T47D (cell line): ENCODE results near the gene ENTPD6.
"Not testable (repeated sequence)": the region's sequence is repeated elsewhere in the genome, so short reads cannot be mapped to it uniquely, and the experiment has no call there.

Experiments used
- DNase-seq, 2 experiments: peaks; one replicate each; pipeline versions ENCODE4 v3.0.0 to v3.0.0-alpha.2; 2011 to 2012; ENCODE audit warnings: low read depth in 1 of 2, low spot score in 1 of 2
- JUND ChIP-seq: IDR thresholded peaks from 2 replicates; pipeline ENCODE4 v1.6.1; 2012; ENCODE audit warnings: low read depth
- in situ Hi-C: cut with HindIII; loops from 2 replicates; pipeline ENCODE4 v1.10.0; 2016; ENCODE audit warnings: low sequenced_read_pairs, low pct_unique_long_range_greater_than_20kb

ENTPD6 gene

GRCh38 chr20:25254986-25255680, 59.6 kb downstream of the ENTPD6 start:
- in situ Hi-C loops, result no loop called here
- DNase-seq, result peak in 1 of 2 experiments; percentile 72
- TF ChIP-seq JUND, result no peak

- peak in 1 of 2 experiments; percentile 52 for DNase-seq
- in situ Hi-C loops, result no loop called here
- no peak for TF ChIP-seq JUND
Measured at GRCh38 chr20:25256226-25256859, 60.8 kb downstream of the ENTPD6 start.

GRCh38 chr20:25257130-25257529, 61.6 kb downstream of the ENTPD6 start:
- DNase-seq, result no peak
- no peak for TF ChIP-seq JUND
- in situ Hi-C loops, result no loop called here

GRCh38 chr20:25257756-25258475, 62.4 kb downstream of the ENTPD6 start:
- DNase-seq, result no peak
- in situ Hi-C loops, result no loop called here
- TF ChIP-seq JUND, result no peak

GRCh38 chr20:25258476-25258805, 62.9 kb downstream of the ENTPD6 start:
- in situ Hi-C loops, result no loop called here
- DNase-seq, result no peak
- TF ChIP-seq JUND, result no peak

- in situ Hi-C loops, result no loop called here
- TF ChIP-seq JUND, result no peak
- DNase-seq, result no peak
Measured at GRCh38 chr20:25258828-25259227, 63.3 kb downstream of the ENTPD6 start.

GRCh38 chr20:25259358-25259757, 63.8 kb downstream of the ENTPD6 start:
- no peak for DNase-seq
- in situ Hi-C loops, result no loop called here
- TF ChIP-seq JUND, result no peak

GRCh38 chr20:25259788-25260254, 64.3 kb downstream of the ENTPD6 start:
- DNase-seq, result no peak
- TF ChIP-seq JUND, result no peak
- in situ Hi-C loops, result no loop called here

- in situ Hi-C loops, DNase-seq: not testable (repeated sequence)
Measured at GRCh38 chr20:25260770-25261437, 65.4 kb downstream of the ENTPD6 start.

- no peak for TF ChIP-seq JUND
- peak in 1 of 2 experiments; percentile 51 for DNase-seq
- in situ Hi-C loops, result no loop called here
Measured at GRCh38 chr20:25269057-25269832, 73.7 kb downstream of the ENTPD6 start.

- DNase-seq, result no peak
- no peak for TF ChIP-seq JUND
- in situ Hi-C loops, result no loop called here
Measured at GRCh38 chr20:25269833-25270170, 74.3 kb downstream of the ENTPD6 start.

- in situ Hi-C loops, result no loop called here
- TF ChIP-seq JUND, result no peak
- no peak for DNase-seq
Measured at GRCh38 chr20:25270829-25271251, 75.3 kb downstream of the ENTPD6 start.
